Measurements from ENCODE around the gene CCR6. TPM values are rescaled to one million over a fixed set of nuclear protein-coding genes. Genes with fewer than 3 reads are reported as not detected.
A peak's percentile ranks its signal among the peaks of the same experiment; 100 is the strongest.

Gene CCR6
- total and polyA plus RNA-seq, 10 of the 15 experiments (the other 5 are each of a cell fraction or from before 2014, with no cell fraction given), result 2.2 to 7.6 (median 6.7) TPM

DNA sequence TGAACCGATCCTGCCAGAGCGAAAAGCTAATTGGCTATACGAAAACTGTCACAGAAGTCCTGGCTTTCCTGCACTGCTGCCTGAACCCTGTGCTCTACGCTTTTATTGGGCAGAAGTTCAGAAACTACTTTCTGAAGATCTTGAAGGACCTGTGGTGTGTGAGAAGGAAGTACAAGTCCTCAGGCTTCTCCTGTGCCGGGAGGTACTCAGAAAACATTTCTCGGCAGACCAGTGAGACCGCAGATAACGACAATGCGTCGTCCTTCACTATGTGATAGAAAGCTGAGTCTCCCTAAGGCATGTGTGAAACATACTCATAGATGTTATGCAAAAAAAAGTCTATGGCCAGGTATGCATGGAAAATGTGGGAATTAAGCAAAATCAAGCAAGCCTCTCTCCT is 14.2 kb downstream of the CCR6 start:
- peaks cover 10% of the 10 kb centered on the region for H3K4me1 ChIP-seq (ENCODE audit: control insufficient read depth, insufficient read depth, low read length)
- H2AFZ ChIP-seq (ENCODE audit: control insufficient read depth, low read depth, low read length), result no peak overlapping the region
- no peak for ATAC-seq
- WGBS (ENCODE audit: insufficient coverage, insufficient replicate concordance, low lambda C conversion rate, missing lambda C conversion rate), result 97% methylated on average over 10 of the region's 10 CpGs
- no peak overlapping the region for H3K4me3 ChIP-seq
- no peak for TF ChIP-seq ZZZ3 (IDR thresholded peaks at IDR 0.05; ENCODE audit: control insufficient read depth, insufficient read length, low read depth)
- no peak for TF ChIP-seq KLF5 (IDR thresholded peaks at IDR 0.05; ENCODE audit: partially characterized antibody)
- CTCF ChIA-PET, result interaction anchor here (1.0 to 5.4 kb wide), 10 partner anchors 11 to 363 kb away, joined by 3 to 87 read pairs (median 6); partner anchors contain the start of genes CCR6 and CEP43
- peaks cover 0 to 4% of the 10 kb centered on the region in 2 experiments; a peak in 2 of 4 replicates for H3K36me3 ChIP-seq (ENCODE audit: control insufficient read depth in 2 of 2, insufficient read depth in 2 of 2, low read length in 1 of 2)
- H3K9ac ChIP-seq (ENCODE audit: control insufficient read depth, insufficient read depth, low read length), result no peak overlapping the region
- POLR2A ChIA-PET, result interaction anchor here (1.3 to 2.7 kb wide), 2 partner anchors 10 to 132 kb away, joined by 5 to 10 read pairs; no protein-coding TSS in a partner anchor
- no peak for FAIRE-seq
- H3K27ac ChIP-seq (ENCODE audit: control insufficient read depth, insufficient read depth), result no peak overlapping the region
- SMC1A ChIA-PET (ENCODE audit: uncharacterized antibody, unreplicated experiment), result interaction anchor here (0.7 to 12.4 kb wide), 7 partner anchors 14 to 366 kb away, joined by 3 to 351 read pairs (median 4); partner anchors contain the start of gene CCR6
- in situ Hi-C loops (cut with MboI), result loop anchor here (10.0 to 25.0 kb wide), 2 partner anchors 125 to 362 kb away; no protein-coding TSS in a partner anchor
- no peak overlapping the region for H3K4me2 ChIP-seq (ENCODE audit: control insufficient read depth, insufficient read depth)
- no peaks in the 10 kb centered on the region for H3K27me3 ChIP-seq (replicated peaks in 1 of 2; ENCODE audit: control insufficient read depth in 2 of 2, insufficient read depth in 2 of 2, low read length in 1 of 2)
- no peaks in the 10 kb centered on the region for H4K20me1 ChIP-seq (ENCODE audit: control insufficient read depth, insufficient read depth)
- H3K9me3 ChIP-seq (replicated peaks; ENCODE audit: control insufficient read depth, insufficient read depth, low read length), result no peaks in the 10 kb centered on the region
- H3K79me2 ChIP-seq (ENCODE audit: control insufficient read depth, insufficient read depth, low read length), result no peaks in the 10 kb centered on the region
- intact Hi-C loops (cut with micrococcal nuclease; ENCODE audit: unreplicated experiment), result no loop called here
- BruUV-seq (replicated peaks), result no TSS peak
- DNase-seq (ENCODE audit: low read depth, low spot score), result no peak
- RAD21 ChIA-PET (ENCODE audit: unreplicated experiment), result interaction anchor here (1.0 to 9.3 kb wide), 5 partner anchors 8 to 137 kb away, joined by 5 to 120 read pairs (median 56); partner anchors contain the start of gene CCR6

DNA sequence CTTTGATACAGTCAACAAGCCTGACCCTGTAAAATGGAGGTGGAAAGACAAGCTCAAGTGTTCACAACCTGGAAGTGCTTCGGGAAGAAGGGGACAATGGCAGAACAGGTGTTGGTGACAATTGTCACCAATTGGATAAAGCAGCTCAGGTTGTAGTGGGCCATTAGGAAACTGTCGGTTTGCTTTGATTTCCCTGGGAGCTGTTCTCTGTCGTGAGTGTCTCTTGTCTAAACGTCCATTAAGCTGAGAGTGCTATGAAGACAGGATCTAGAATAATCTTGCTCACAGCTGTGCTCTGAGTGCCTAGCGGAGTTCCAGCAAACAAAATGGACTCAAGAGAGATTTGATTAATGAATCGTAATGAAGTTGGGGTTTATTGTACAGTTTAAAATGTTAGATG is 15.0 kb downstream of the CCR6 start:
- intact Hi-C loops (cut with micrococcal nuclease; ENCODE audit: unreplicated experiment), result no loop called here
- Histone ChIP-seq H2AFZ (ENCODE audit: control insufficient read depth, low read depth, low read length) (no peak overlapping the region), H3K4me3 (no peak overlapping the region), H3K27me3 (replicated peaks in 1 of 2; ENCODE audit: control insufficient read depth in 2 of 2, insufficient read depth in 2 of 2, low read length in 1 of 2) (no peaks in the 10 kb centered on the region), H4K20me1 (ENCODE audit: control insufficient read depth, insufficient read depth) (no peaks in the 10 kb centered on the region), H3K27ac (ENCODE audit: control insufficient read depth, insufficient read depth) (no peak overlapping the region), H3K36me3 (ENCODE audit: control insufficient read depth in 2 of 2, insufficient read depth in 2 of 2, low read length in 1 of 2) (peaks cover 0 to 4% of the 10 kb centered on the region in 2 experiments; a peak in 2 of 4 replicates), H3K79me2 (ENCODE audit: control insufficient read depth, insufficient read depth, low read length) (no peaks in the 10 kb centered on the region), H3K9me3 (replicated peaks; ENCODE audit: control insufficient read depth, insufficient read depth, low read length) (no peaks in the 10 kb centered on the region), H3K4me1 (ENCODE audit: control insufficient read depth, insufficient read depth, low read length) (peaks cover 10% of the 10 kb centered on the region), H3K9ac (ENCODE audit: control insufficient read depth, insufficient read depth, low read length) (no peak overlapping the region), H3K4me2 (ENCODE audit: control insufficient read depth, insufficient read depth) (no peak overlapping the region)
- DNase-seq (ENCODE audit: low read depth, low spot score) (no peak), ATAC-seq (no peak), FAIRE-seq (no peak)
- ChIA-PET RAD21 (ENCODE audit: unreplicated experiment) (interaction anchor here (1.9 to 9.3 kb wide), 6 partner anchors 9 to 148 kb away, joined by 10 to 120 read pairs (median 51); partner anchors contain the start of gene CCR6), SMC1A (ENCODE audit: uncharacterized antibody, unreplicated experiment) (interaction anchor here (0.6 to 12.4 kb wide), 17 partner anchors 13 to 699 kb away, joined by 3 to 351 read pairs (median 4); partner anchors contain the start of genes CCR6 and CEP43), CTCF (interaction anchor here (1.1 to 5.6 kb wide), 10 partner anchors 9 to 363 kb away, joined by 3 to 87 read pairs (median 10); partner anchors contain the start of genes CCR6 and CEP43), POLR2A (interaction anchor here (0.7 to 2.7 kb wide), 6 partner anchors 9 to 133 kb away, joined by 3 to 15 read pairs (median 5); partner anchors contain the start of gene CCR6)
- 95% methylated on average over 6 of the region's 6 CpGs for WGBS (ENCODE audit: insufficient coverage, insufficient replicate concordance, low lambda C conversion rate, missing lambda C conversion rate)
- in situ Hi-C loops (cut with MboI), result loop anchor here (10.0 to 25.0 kb wide), 2 partner anchors 126 to 363 kb away; no protein-coding TSS in a partner anchor
- TSS peak; percentile 61 for BruUV-seq (replicated peaks)
- TF ChIP-seq POLR2A (IDR thresholded peaks at IDR 0.05; ENCODE audit: low read depth, low read length) (no peak), SMAD5 (IDR thresholded peaks at IDR 0.05; ENCODE audit: low read depth) (no peak), EZH2 (IDR thresholded peaks at IDR 0.05; ENCODE audit: borderline replicate concordance, control insufficient read depth, low read depth, low read length) (no peak), JUNB (IDR thresholded peaks at IDR 0.05) (no peak), GABPA (IDR thresholded peaks at IDR 0.05; ENCODE audit: low read depth) (no peak), RCOR1 (conservative IDR thresholded peaks at IDR 0.05; ENCODE audit: low read depth, low read length) (no peak), NBN (IDR thresholded peaks at IDR 0.05) (no peak), YBX1 (IDR thresholded peaks at IDR 0.05) (no peak), NFYA (IDR thresholded peaks at IDR 0.05; ENCODE audit: borderline replicate concordance, low read depth, low read length) (no peak), ATF7 (IDR thresholded peaks at IDR 0.05; ENCODE audit: low read depth) (no peak), TCF12 (IDR thresholded peaks at IDR 0.05; ENCODE audit: low read depth, low read length) (no peak), MXI1 (IDR thresholded peaks at IDR 0.05; ENCODE audit: low read depth, low read length) (no peak), POU2F2 (IDR thresholded peaks at IDR 0.05; ENCODE audit: borderline replicate concordance, low read depth, low read length) (no peak)
- TF ChIP-seq, protein P1, sequence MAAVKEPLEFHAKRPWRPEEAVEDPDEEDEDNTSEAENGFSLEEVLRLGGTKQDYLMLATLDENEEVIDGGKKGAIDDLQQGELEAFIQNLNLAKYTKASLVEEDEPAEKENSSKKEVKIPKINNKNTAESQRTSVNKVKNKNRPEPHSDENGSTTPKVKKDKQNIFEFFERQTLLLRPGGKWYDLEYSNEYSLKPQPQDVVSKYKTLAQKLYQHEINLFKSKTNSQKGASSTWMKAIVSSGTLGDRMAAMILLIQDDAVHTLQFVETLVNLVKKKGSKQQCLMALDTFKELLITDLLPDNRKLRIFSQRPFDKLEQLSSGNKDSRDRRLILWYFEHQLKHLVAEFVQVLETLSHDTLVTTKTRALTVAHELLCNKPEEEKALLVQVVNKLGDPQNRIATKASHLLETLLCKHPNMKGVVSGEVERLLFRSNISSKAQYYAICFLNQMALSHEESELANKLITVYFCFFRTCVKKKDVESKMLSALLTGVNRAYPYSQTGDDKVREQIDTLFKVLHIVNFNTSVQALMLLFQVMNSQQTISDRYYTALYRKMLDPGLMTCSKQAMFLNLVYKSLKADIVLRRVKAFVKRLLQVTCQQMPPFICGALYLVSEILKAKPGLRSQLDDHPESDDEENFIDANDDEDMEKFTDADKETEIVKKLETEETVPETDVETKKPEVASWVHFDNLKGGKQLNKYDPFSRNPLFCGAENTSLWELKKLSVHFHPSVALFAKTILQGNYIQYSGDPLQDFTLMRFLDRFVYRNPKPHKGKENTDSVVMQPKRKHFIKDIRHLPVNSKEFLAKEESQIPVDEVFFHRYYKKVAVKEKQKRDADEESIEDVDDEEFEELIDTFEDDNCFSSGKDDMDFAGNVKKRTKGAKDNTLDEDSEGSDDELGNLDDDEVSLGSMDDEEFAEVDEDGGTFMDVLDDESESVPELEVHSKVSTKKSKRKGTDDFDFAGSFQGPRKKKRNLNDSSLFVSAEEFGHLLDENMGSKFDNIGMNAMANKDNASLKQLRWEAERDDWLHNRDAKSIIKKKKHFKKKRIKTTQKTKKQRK (IDR thresholded peaks at IDR 0.05; ENCODE audit: low read depth, low read length), result no peak

Measured in GM12878 (cell line).